ENCODE results near the gene CTDNEP1. TPM values are rescaled to one million over a fixed set of nuclear protein-coding genes. Genes with fewer than 3 reads are reported as not detected.

The CTDNEP1 gene
- total RNA-seq, 1 experiment from 2014 or later: 132 TPM

DNA sequence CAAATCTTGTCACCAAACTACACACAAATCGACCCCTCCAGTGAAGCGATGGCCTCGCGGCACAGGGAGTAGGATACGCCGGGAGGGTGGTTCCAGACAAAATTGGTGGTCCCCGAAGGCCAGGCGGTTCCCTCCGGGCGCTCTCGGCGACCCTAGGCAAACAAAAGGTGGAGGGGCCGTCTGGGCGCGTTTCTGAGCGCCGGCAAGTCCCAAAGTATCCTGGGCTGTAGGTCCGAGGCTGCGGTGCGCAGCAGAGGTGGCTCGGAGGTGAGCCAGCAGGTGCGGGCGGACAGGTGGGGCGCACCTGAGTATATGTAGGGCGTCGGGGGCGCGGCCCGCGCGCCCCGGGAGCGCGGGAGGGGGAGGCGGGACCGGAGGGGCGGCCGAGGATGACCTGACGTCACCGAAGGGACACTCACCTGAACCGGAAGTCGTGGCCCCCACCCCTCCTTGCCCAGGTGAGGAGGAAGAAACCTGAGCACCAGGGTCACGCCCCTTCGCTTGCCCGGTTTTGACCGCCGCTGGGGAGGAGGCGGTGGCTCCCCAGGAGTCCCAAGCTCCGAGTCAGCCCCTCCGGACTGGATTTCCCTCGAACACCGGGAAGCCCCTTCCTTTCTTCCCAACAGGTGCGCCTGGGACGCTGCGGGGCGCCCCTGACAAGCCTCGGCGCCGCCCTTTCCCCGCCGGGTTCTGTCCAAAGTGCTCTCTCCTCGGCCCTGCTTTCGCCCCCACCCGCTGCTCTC is 10.8 kb upstream of the CTDNEP1 start, which contains the start of gene CLDN7:
Gene CLDN7, minus strand, starts transcription at position 287 of the 743 bp plus-strand sequence. CDS start 435 bp downstream, outside the sequence.
- DNase-seq (ENCODE audit: low read depth, low spot score): no peak
- intact Hi-C loops (cut with micrococcal nuclease; ENCODE audit: unreplicated experiment) (no loop called here), in situ Hi-C loops (cut with HindIII; ENCODE audit: low pct_unique_long_range_greater_than_20kb, low sequenced_read_pairs) (no loop called here)
- Histone ChIP-seq H3K36me3 (ENCODE audit: control insufficient read depth, insufficient read depth, low read length) (peaks cover 3% of the 10 kb centered on the region), H3K27me3 (ENCODE audit: control insufficient read depth, insufficient read depth, low read length) (no peaks in the 10 kb centered on the region), H3K9me3 (ENCODE audit: control insufficient read depth, insufficient read depth, low read depth, low read length) (no peaks in the 10 kb centered on the region), H3K4me1 (ENCODE audit: control insufficient read depth, insufficient read depth, low read length) (peaks cover 22% of the 10 kb centered on the region), H3K4me3 (ENCODE audit: low read depth in 2 of 2, low read length in 2 of 2) (peak within 1 kb of the TSS; percentile 50 to 65), H3K27ac (ENCODE audit: low read length) (peak within 1 kb of the TSS; percentile 81)
- ChIA-PET CTCF (no interaction called here), POLR2A (interaction anchor here (0.7 kb wide), 1 partner anchor 29 kb away, joined by 11 read pairs; no protein-coding TSS in a partner anchor)
- ATAC-seq: no peak
- TSS peak; percentile 90 for BruUV-seq (replicated peaks)
- TF ChIP-seq, protein P1, sequence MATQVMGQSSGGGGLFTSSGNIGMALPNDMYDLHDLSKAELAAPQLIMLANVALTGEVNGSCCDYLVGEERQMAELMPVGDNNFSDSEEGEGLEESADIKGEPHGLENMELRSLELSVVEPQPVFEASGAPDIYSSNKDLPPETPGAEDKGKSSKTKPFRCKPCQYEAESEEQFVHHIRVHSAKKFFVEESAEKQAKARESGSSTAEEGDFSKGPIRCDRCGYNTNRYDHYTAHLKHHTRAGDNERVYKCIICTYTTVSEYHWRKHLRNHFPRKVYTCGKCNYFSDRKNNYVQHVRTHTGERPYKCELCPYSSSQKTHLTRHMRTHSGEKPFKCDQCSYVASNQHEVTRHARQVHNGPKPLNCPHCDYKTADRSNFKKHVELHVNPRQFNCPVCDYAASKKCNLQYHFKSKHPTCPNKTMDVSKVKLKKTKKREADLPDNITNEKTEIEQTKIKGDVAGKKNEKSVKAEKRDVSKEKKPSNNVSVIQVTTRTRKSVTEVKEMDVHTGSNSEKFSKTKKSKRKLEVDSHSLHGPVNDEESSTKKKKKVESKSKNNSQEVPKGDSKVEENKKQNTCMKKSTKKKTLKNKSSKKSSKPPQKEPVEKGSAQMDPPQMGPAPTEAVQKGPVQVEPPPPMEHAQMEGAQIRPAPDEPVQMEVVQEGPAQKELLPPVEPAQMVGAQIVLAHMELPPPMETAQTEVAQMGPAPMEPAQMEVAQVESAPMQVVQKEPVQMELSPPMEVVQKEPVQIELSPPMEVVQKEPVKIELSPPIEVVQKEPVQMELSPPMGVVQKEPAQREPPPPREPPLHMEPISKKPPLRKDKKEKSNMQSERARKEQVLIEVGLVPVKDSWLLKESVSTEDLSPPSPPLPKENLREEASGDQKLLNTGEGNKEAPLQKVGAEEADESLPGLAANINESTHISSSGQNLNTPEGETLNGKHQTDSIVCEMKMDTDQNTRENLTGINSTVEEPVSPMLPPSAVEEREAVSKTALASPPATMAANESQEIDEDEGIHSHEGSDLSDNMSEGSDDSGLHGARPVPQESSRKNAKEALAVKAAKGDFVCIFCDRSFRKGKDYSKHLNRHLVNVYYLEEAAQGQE (IDR thresholded peaks at IDR 0.05; ENCODE audit: insufficient read depth in 1 of 2, low read depth in 2 of 2, low read length in 1 of 2): no peak
- TF ChIP-seq POLR2AphosphoS5 (IDR thresholded peaks at IDR 0.05; ENCODE audit: low read depth, low read length): no peak

DNA sequence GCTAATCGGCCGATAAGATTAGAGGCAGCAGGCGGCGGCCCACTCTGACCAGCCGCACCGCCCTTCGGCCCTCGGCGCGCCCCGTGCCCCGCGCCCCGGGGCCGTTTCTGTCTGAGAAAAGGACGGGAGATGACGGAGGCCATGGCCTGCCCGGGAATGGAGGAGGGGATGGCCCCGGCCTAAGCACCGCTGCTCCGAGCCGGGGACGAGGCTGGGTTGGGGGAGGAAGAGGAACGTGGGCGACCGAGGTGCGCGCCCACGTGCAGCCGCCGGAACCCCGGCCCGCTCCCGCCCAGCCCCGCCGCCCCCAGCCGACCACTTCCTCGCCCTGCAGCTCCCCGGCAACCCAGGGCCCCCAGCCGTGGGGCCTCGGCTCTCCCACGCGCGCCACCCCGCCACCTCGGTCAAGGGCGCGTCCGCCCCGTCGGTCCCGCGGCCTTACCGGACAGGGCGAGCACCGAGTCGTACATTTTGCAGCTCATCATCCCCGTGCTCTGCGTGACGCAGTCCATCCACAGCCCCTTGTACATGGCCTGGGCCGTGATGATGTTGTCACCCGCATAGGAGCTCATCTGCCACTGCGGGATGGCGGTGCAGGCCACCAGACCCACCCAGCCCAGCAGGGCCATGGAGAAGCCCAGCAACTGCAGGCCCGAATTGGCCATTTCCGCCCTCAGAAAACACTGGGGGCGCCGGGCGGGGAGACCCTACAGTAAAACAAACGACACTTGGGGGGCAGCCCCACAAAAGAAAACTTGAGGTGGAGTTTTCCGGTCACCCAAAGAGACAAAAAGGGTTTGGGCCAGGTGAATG is 10.1 kb upstream of the CTDNEP1 start:
- intact Hi-C loops (cut with micrococcal nuclease; ENCODE audit: unreplicated experiment) (no loop called here), in situ Hi-C loops (cut with HindIII; ENCODE audit: low pct_unique_long_range_greater_than_20kb, low sequenced_read_pairs) (no loop called here)
- peaks cover 22% of the 10 kb centered on the region for H3K4me1 ChIP-seq (ENCODE audit: control insufficient read depth, insufficient read depth, low read length)
- H3K4me3 ChIP-seq (ENCODE audit: low read depth in 2 of 2, low read length in 2 of 2): peak overlapping the region; percentile 50 to 65
- H3K27ac ChIP-seq (ENCODE audit: low read length): peak overlapping the region; percentile 81
- TF ChIP-seq TCF7L2 (IDR thresholded peaks at IDR 0.05; ENCODE audit: low read depth, low read length) (no peak), SIN3A (IDR thresholded peaks at IDR 0.05; ENCODE audit: borderline replicate concordance, insufficient read depth, low read depth, low read length) (no peak), POLR2AphosphoS5 (IDR thresholded peaks at IDR 0.05; ENCODE audit: low read depth, low read length) (no peak)
- TF ChIP-seq, protein P1 (IDR thresholded peaks at IDR 0.05; ENCODE audit: insufficient read depth in 1 of 2, low read depth in 2 of 2, low read length in 1 of 2): no peak
- TF ChIP-seq, protein P2, sequence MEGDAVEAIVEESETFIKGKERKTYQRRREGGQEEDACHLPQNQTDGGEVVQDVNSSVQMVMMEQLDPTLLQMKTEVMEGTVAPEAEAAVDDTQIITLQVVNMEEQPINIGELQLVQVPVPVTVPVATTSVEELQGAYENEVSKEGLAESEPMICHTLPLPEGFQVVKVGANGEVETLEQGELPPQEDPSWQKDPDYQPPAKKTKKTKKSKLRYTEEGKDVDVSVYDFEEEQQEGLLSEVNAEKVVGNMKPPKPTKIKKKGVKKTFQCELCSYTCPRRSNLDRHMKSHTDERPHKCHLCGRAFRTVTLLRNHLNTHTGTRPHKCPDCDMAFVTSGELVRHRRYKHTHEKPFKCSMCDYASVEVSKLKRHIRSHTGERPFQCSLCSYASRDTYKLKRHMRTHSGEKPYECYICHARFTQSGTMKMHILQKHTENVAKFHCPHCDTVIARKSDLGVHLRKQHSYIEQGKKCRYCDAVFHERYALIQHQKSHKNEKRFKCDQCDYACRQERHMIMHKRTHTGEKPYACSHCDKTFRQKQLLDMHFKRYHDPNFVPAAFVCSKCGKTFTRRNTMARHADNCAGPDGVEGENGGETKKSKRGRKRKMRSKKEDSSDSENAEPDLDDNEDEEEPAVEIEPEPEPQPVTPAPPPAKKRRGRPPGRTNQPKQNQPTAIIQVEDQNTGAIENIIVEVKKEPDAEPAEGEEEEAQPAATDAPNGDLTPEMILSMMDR (IDR thresholded peaks at IDR 0.05): no peak
- no peaks in the 10 kb centered on the region for H3K27me3 ChIP-seq (ENCODE audit: control insufficient read depth, insufficient read depth, low read length)
- POLR2A ChIA-PET: interaction anchor here (0.7 kb wide), 1 partner anchor 30 kb away, joined by 11 read pairs; no protein-coding TSS in a partner anchor
- ATAC-seq: peak; percentile 36
- CTCF ChIA-PET: no interaction called here
- BruUV-seq (replicated peaks): no TSS peak
- no peak for DNase-seq (ENCODE audit: low read depth, low spot score)
- H3K36me3 ChIP-seq (ENCODE audit: control insufficient read depth, insufficient read depth, low read length): peaks cover 3% of the 10 kb centered on the region
- no peaks in the 10 kb centered on the region for H3K9me3 ChIP-seq (ENCODE audit: control insufficient read depth, insufficient read depth, low read depth, low read length)
